GM18519 (cell line): ENCODE results near the gene CACNA1B.
"Not testable (repeated sequence)": the region's sequence is repeated elsewhere in the genome, so short reads cannot be mapped to it uniquely, and the experiment has no call there.

ENCODE experiments used
- ATAC-seq: cut with Tn5 transposase; IDR thresholded peaks from one replicate; pipeline ENCODE4 v1.9.1; 2021; ENCODE audit warnings: mild to moderate bottlenecking, moderate library complexity; ENCODE audit not compliant: unreplicated experiment, low FRiP score

Gene CACNA1B

GRCh38 chr9:138009803-138010690 is 132.5 kb downstream of the CACNA1B start:
- no peak for ATAC-seq

GRCh38 chr9:138010861-138011260 is 133.3 kb downstream of the CACNA1B start:
- no peak for ATAC-seq

GRCh38 chr9:138011951-138012500 is 134.4 kb downstream of the CACNA1B start:
- ATAC-seq: no peak

GRCh38 chr9:138013273-138013672 is 135.7 kb downstream of the CACNA1B start:
- no peak for ATAC-seq

- ATAC-seq: no peak
Observed at GRCh38 chr9:138013836-138014562, 136.4 kb downstream of the CACNA1B start.

GRCh38 chr9:138014563-138014945 is 137.0 kb downstream of the CACNA1B start:
- ATAC-seq: no peak

GRCh38 chr9:138015021-138015829 is 137.6 kb downstream of the CACNA1B start:
- ATAC-seq: no peak

- ATAC-seq: no peak
Observed at GRCh38 chr9:138016406-138017187, 139.0 kb downstream of the CACNA1B start.

- no peak for ATAC-seq
Observed at GRCh38 chr9:138017200-138017599, 139.6 kb downstream of the CACNA1B start.

GRCh38 chr9:138019514-138019913 is 141.9 kb downstream of the CACNA1B start:
- ATAC-seq: not testable (repeated sequence)

GRCh38 chr9:138020120-138020794 is 142.7 kb downstream of the CACNA1B start:
- no peak for ATAC-seq

- no peak for ATAC-seq
Observed at GRCh38 chr9:138020795-138021182, 143.2 kb downstream of the CACNA1B start.

GRCh38 chr9:138021251-138022056 is 143.9 kb downstream of the CACNA1B start:
- ATAC-seq: no peak

- ATAC-seq: no peak
Observed at GRCh38 chr9:138022121-138022741, 144.6 kb downstream of the CACNA1B start.

- no peak for ATAC-seq
Observed at GRCh38 chr9:138022756-138023393, 145.3 kb downstream of the CACNA1B start.

GRCh38 chr9:138023394-138024124 is 146.0 kb downstream of the CACNA1B start:
- no peak for ATAC-seq

- no peak for ATAC-seq
Observed at GRCh38 chr9:138024131-138024530, 146.5 kb downstream of the CACNA1B start.
